ENCODE measurements around the gene SARS2.
A peak's percentile ranks its signal among the peaks of the same experiment; 100 is the strongest.
"Not testable (repeated sequence)": the region's sequence is repeated elsewhere in the genome, so short reads cannot be mapped to it uniquely, and the experiment has no call there.

SARS2 gene

GRCh38 chr19:38929929-38930775 is at the start of gene SARS2:
Gene SARS2 (minus strand): TSS chr19:38930763. CDS start chr19:38930736, 27 bp downstream.
- Mint-ChIP-seq H3K36me3 (ENCODE audit: low read depth) (peaks cover 44% of the 10 kb centered on the region), H3K4me3 (peak within 1 kb of the TSS; percentile 99), H3K27me3 (no peaks in the 10 kb centered on the region), H3K4me1 (ENCODE audit: low read depth) (peaks cover 44% of the 10 kb centered on the region), H3K27ac (peak within 1 kb of the TSS; percentile 99), H3K9me3 (peaks cover 5% of the 10 kb centered on the region)

GRCh38 chr19:38979812-38980211 is 49.2 kb upstream of the SARS2 start:
- H3K36me3 Mint-ChIP-seq (ENCODE audit: low read depth) = no peaks in the 10 kb centered on the region
- peaks cover 5% of the 10 kb centered on the region for H3K9me3 Mint-ChIP-seq
- peaks cover 28% of the 10 kb centered on the region for H3K27me3 Mint-ChIP-seq
- peaks cover 27% of the 10 kb centered on the region for H3K4me1 Mint-ChIP-seq (ENCODE audit: low read depth)
- H3K4me3 Mint-ChIP-seq = no peak overlapping the region
- H3K27ac Mint-ChIP-seq = no peak overlapping the region

- peak overlapping the region; percentile 36 for H3K27ac Mint-ChIP-seq
These were observed 47.7 kb upstream of the SARS2 start for GRCh38 chr19:38978326-38978689.

GRCh38 chr19:38977445-38978325 is 47.1 kb upstream of the SARS2 start:
- Mint-ChIP-seq H3K9me3 (peaks cover 5% of the 10 kb centered on the region), H3K36me3 (ENCODE audit: low read depth) (no peaks in the 10 kb centered on the region), H3K27ac (peak overlapping the region; percentile 36), H3K4me3 (no peak overlapping the region), H3K4me1 (ENCODE audit: low read depth) (peaks cover 32% of the 10 kb centered on the region), H3K27me3 (peaks cover 34% of the 10 kb centered on the region)

More at GRCh38 chr19:38978326-38978689, 47.7 kb upstream of the SARS2 start:
- H3K4me1 Mint-ChIP-seq (ENCODE audit: low read depth) = peaks cover 32% of the 10 kb centered on the region
- H3K27me3 Mint-ChIP-seq = peaks cover 34% of the 10 kb centered on the region
- H3K9me3 Mint-ChIP-seq = peaks cover 5% of the 10 kb centered on the region
- H3K36me3 Mint-ChIP-seq (ENCODE audit: low read depth) = no peaks in the 10 kb centered on the region
- H3K4me3 Mint-ChIP-seq = no peak overlapping the region

- H3K36me3 Mint-ChIP-seq (ENCODE audit: low read depth) = no peaks in the 10 kb centered on the region
- peak overlapping the region; percentile 20 for H3K4me3 Mint-ChIP-seq
- peaks cover 34% of the 10 kb centered on the region for H3K27me3 Mint-ChIP-seq
- H3K27ac Mint-ChIP-seq = no peak overlapping the region
- H3K9me3 Mint-ChIP-seq = peaks cover 5% of the 10 kb centered on the region
- peaks cover 32% of the 10 kb centered on the region for H3K4me1 Mint-ChIP-seq (ENCODE audit: low read depth)
These were observed 45.3 kb upstream of the SARS2 start for GRCh38 chr19:38975861-38976271.

- H3K4me3 Mint-ChIP-seq = peak within 1 kb of the TSS; percentile 31
- H3K36me3 Mint-ChIP-seq (ENCODE audit: low read depth) = no peaks in the 10 kb centered on the region
- no peak within 1 kb of the TSS for H3K27ac Mint-ChIP-seq
- H3K4me1 Mint-ChIP-seq (ENCODE audit: low read depth) = peaks cover 32% of the 10 kb centered on the region
- peaks cover 30% of the 10 kb centered on the region for H3K27me3 Mint-ChIP-seq
- peaks cover under 1% of the 10 kb centered on the region for H3K9me3 Mint-ChIP-seq
These were observed 44.8 kb upstream of the SARS2 start, which contains the start of gene FBXO17 for GRCh38 chr19:38975214-38975860. Gene FBXO17 (minus strand): TSS chr19:38975742. CDS start chr19:38950319, 25,423 bp downstream.

- no peak overlapping the region for H3K27ac Mint-ChIP-seq
- H3K4me3 Mint-ChIP-seq = peak overlapping the region; percentile 31
- H3K36me3 Mint-ChIP-seq (ENCODE audit: low read depth) = no peaks in the 10 kb centered on the region
- H3K4me1 Mint-ChIP-seq (ENCODE audit: low read depth) = peaks cover 32% of the 10 kb centered on the region
- peaks cover 29% of the 10 kb centered on the region for H3K27me3 Mint-ChIP-seq
- H3K9me3 Mint-ChIP-seq = no peaks in the 10 kb centered on the region
These were observed 44.2 kb upstream of the SARS2 start for GRCh38 chr19:38974624-38975213.

- H3K36me3 Mint-ChIP-seq (ENCODE audit: low read depth) = no peaks in the 10 kb centered on the region
- no peak overlapping the region for H3K4me3 Mint-ChIP-seq
- H3K9me3 Mint-ChIP-seq = no peaks in the 10 kb centered on the region
- H3K27ac Mint-ChIP-seq = no peak overlapping the region
- peaks cover 24% of the 10 kb centered on the region for H3K27me3 Mint-ChIP-seq
- H3K4me1 Mint-ChIP-seq (ENCODE audit: low read depth) = peaks cover 18% of the 10 kb centered on the region
These were observed 41.1 kb upstream of the SARS2 start for GRCh38 chr19:38971672-38972071.

GRCh38 chr19:38970664-38971532 is 40.3 kb upstream of the SARS2 start:
- H3K27ac Mint-ChIP-seq = no peak overlapping the region
- no peaks in the 10 kb centered on the region for H3K9me3 Mint-ChIP-seq
- peaks cover 21% of the 10 kb centered on the region for H3K27me3 Mint-ChIP-seq
- no peaks in the 10 kb centered on the region for H3K36me3 Mint-ChIP-seq (ENCODE audit: low read depth)
- peaks cover 10% of the 10 kb centered on the region for H3K4me1 Mint-ChIP-seq (ENCODE audit: low read depth)
- H3K4me3 Mint-ChIP-seq = no peak overlapping the region

- H3K36me3 Mint-ChIP-seq (ENCODE audit: low read depth); H3K4me1 Mint-ChIP-seq (ENCODE audit: low read depth); H3K27ac Mint-ChIP-seq: not testable (repeated sequence)
These were observed 35.6 kb upstream of the SARS2 start for GRCh38 chr19:38966149-38966548.

GRCh38 chr19:38964738-38965137 is 34.2 kb upstream of the SARS2 start:
- H3K27me3 Mint-ChIP-seq = peaks cover 18% of the 10 kb centered on the region
- no peak overlapping the region for H3K27ac Mint-ChIP-seq
- H3K9me3 Mint-ChIP-seq = no peaks in the 10 kb centered on the region
- no peaks in the 10 kb centered on the region for H3K36me3 Mint-ChIP-seq (ENCODE audit: low read depth)
- H3K4me1 Mint-ChIP-seq (ENCODE audit: low read depth) = no peaks in the 10 kb centered on the region
- H3K4me3 Mint-ChIP-seq = no peak overlapping the region

More at GRCh38 chr19:38966149-38966548, 35.6 kb upstream of the SARS2 start:
- H3K27me3 Mint-ChIP-seq = peaks cover 18% of the 10 kb centered on the region
- H3K4me3 Mint-ChIP-seq, H3K9me3 Mint-ChIP-seq: not testable (repeated sequence)

GRCh38 chr19:38959618-38960017 is 29.1 kb upstream of the SARS2 start:
- Mint-ChIP-seq H3K27me3 (peaks cover 5% of the 10 kb centered on the region), H3K36me3 (ENCODE audit: low read depth) (no peaks in the 10 kb centered on the region), H3K4me3 (no peak overlapping the region), H3K9me3 (no peaks in the 10 kb centered on the region), H3K4me1 (ENCODE audit: low read depth) (no peaks in the 10 kb centered on the region), H3K27ac (no peak overlapping the region)

GRCh38 chr19:38958301-38958700 is 27.7 kb upstream of the SARS2 start:
- no peaks in the 10 kb centered on the region for H3K9me3 Mint-ChIP-seq
- no peak overlapping the region for H3K27ac Mint-ChIP-seq
- H3K27me3 Mint-ChIP-seq = peaks cover 12% of the 10 kb centered on the region
- no peaks in the 10 kb centered on the region for H3K36me3 Mint-ChIP-seq (ENCODE audit: low read depth)
- H3K4me1 Mint-ChIP-seq (ENCODE audit: low read depth) = no peaks in the 10 kb centered on the region
- no peak overlapping the region for H3K4me3 Mint-ChIP-seq

Measured in stimulated activated naive CD8-positive, alpha-beta T cell treated with anti-CD3 and anti-CD28 coated beads, Interleukin-15, Interleukin-2, amounts not matched to agents 100 ng/mL and 50 ng/mL, for 24 hours (primary cell).